Mesenchymal stem cell (in vitro differentiated cells and primary cell): ENCODE measurements around the gene DDX11.
"Not testable (repeated sequence)": the region's sequence is repeated elsewhere in the genome, so short reads cannot be mapped to it uniquely, and the experiment has no call there.

ENCODE experiments used
- DNase-seq: peaks from one replicate; pipeline ENCODE4 v3.0.0-alpha.2; 2013
- H2AFZ ChIP-seq: one replicate; pipeline ENCODE4 v1.6.1; 2013; ENCODE audit warnings: low read depth, mild to moderate bottlenecking, control low read depth, inconsistent platforms, low read length, moderate library complexity
- H2AK5ac ChIP-seq: 2 replicates; pipeline ENCODE4 v1.6.1; 2013; ENCODE audit warnings: low read length, moderate library complexity, mild to moderate bottlenecking, inconsistent platforms; ENCODE audit not compliant: severe bottlenecking
- H2BK120ac ChIP-seq: one replicate; pipeline ENCODE4 v1.6.1; 2013; ENCODE audit warnings: low read depth, mild to moderate bottlenecking, inconsistent platforms, low read length, moderate library complexity
- H2BK12ac ChIP-seq, 2 experiments: one replicate each; pipeline ENCODE4 v1.6.1; 2013; ENCODE audit warnings: inconsistent platforms in 2 of 2, low read length in 2 of 2, mild to moderate bottlenecking in 2 of 2, moderate library complexity in 2 of 2, control low read depth in 1 of 2
- H2BK15ac ChIP-seq: one replicate; pipeline ENCODE4 v1.6.1; 2013; ENCODE audit warnings: mild to moderate bottlenecking, low read depth, inconsistent platforms; ENCODE audit not compliant: poor library complexity, severe bottlenecking
- H2BK5ac ChIP-seq: 2 replicates; pipeline ENCODE4 v1.6.1; 2013; ENCODE audit warnings: low read depth, mild to moderate bottlenecking, low read length, control low read depth, inconsistent platforms; ENCODE audit not compliant: poor library complexity, severe bottlenecking
- H3K14ac ChIP-seq, 2 experiments: one replicate each; pipeline ENCODE4 v1.6.1; 2013; ENCODE audit warnings: inconsistent platforms in 2 of 2, low read length in 2 of 2, control low read depth in 1 of 2, mild to moderate bottlenecking in 1 of 2, moderate library complexity in 1 of 2
- H3K18ac ChIP-seq, 2 experiments: one replicate each; pipeline ENCODE4 v1.6.1; 2013; ENCODE audit warnings: inconsistent platforms in 2 of 2, low read length in 2 of 2, control low read depth in 1 of 2, low read depth in 1 of 2, mild to moderate bottlenecking in 1 of 2
- H3K23ac ChIP-seq, 2 experiments: one replicate each; pipeline ENCODE4 v1.6.1; 2013; ENCODE audit warnings: inconsistent platforms in 2 of 2, low read length in 2 of 2, mild to moderate bottlenecking in 2 of 2, moderate library complexity in 2 of 2, control low read depth in 1 of 2
- H3K27ac ChIP-seq: 2 replicates; pipeline ENCODE4 v1.5.1; 2013; ENCODE audit warnings: mild to moderate bottlenecking, moderate library complexity, low read length, control low read depth, inconsistent platforms; ENCODE audit not compliant: poor library complexity, severe bottlenecking
- H3K27me3 ChIP-seq, 2 experiments: 2 replicates each; pipeline versions ENCODE4 v1.6.1 to v1.7.0; 2013; ENCODE audit warnings: low read length in 2 of 2, mild to moderate bottlenecking in 2 of 2, moderate library complexity in 2 of 2, control low read depth in 1 of 2, inconsistent platforms in 1 of 2; ENCODE audit not compliant: control insufficient read depth in 1 of 2, insufficient read depth in 1 of 2
- H3K36me3 ChIP-seq, 2 experiments: 2 replicates each; pipeline versions ENCODE4 v1.6.1 to v1.7.0; 2013; ENCODE audit warnings: low read length in 2 of 2, control low read depth in 1 of 2, inconsistent platforms in 1 of 2, low read depth in 1 of 2, mild to moderate bottlenecking in 1 of 2; ENCODE audit not compliant: insufficient read depth in 2 of 2, control insufficient read depth in 1 of 2
- H3K4ac ChIP-seq, 2 experiments: one replicate each; pipeline ENCODE4 v1.6.1; 2013; ENCODE audit warnings: inconsistent platforms in 2 of 2, low read length in 2 of 2, mild to moderate bottlenecking in 2 of 2, moderate library complexity in 2 of 2, control low read depth in 1 of 2, low read depth in 1 of 2
- H3K4me1 ChIP-seq: 2 replicates; pipeline ENCODE4 v1.6.1; 2013; ENCODE audit warnings: low read depth, low read length, control low read depth; ENCODE audit not compliant: control insufficient read depth, insufficient read depth
- H3K4me2 ChIP-seq: 2 replicates; pipeline ENCODE4 v1.6.1; 2013; ENCODE audit warnings: low read length, mild to moderate bottlenecking, inconsistent platforms; ENCODE audit not compliant: poor library complexity, severe bottlenecking
- H3K4me3 ChIP-seq, 2 experiments: 2 replicates each; pipeline versions ENCODE4 v1.5.1 to v1.7.0; 2013; ENCODE audit warnings: low read length in 2 of 2, mild to moderate bottlenecking in 2 of 2, control low read depth in 1 of 2, low read depth in 1 of 2; ENCODE audit not compliant: insufficient read depth in 1 of 2
- H3K79me1 ChIP-seq: replicated peaks from 2 replicates; pipeline ENCODE4 v1.6.1; 2013; ENCODE audit warnings: mild to moderate bottlenecking, control low read depth, low read length, inconsistent platforms; ENCODE audit not compliant: poor library complexity, severe bottlenecking
- H3K9ac ChIP-seq: 2 replicates; pipeline ENCODE4 v1.7.0; 2013; ENCODE audit warnings: mild to moderate bottlenecking, low read length, moderate library complexity
- H3K9me3 ChIP-seq: 2 replicates; pipeline ENCODE4 v1.7.0; 2013; ENCODE audit warnings: mild to moderate bottlenecking, low read length; ENCODE audit not compliant: control insufficient read depth
- H4K8ac ChIP-seq: one replicate; pipeline ENCODE4 v1.6.1; 2013; ENCODE audit warnings: inconsistent platforms, mild to moderate bottlenecking, low read length, moderate library complexity
- H4K91ac ChIP-seq: one replicate; pipeline ENCODE4 v1.6.1; 2013; ENCODE audit warnings: mild to moderate bottlenecking, low read length, inconsistent platforms
- WGBS: methylation state at CpG from one replicate; pipeline ENCODE4 v1.1.7; 2013; ENCODE audit warnings: mixed read lengths; 5-methylcytosine and 5-hydroxymethylcytosine counted together

DDX11 gene

DNA sequence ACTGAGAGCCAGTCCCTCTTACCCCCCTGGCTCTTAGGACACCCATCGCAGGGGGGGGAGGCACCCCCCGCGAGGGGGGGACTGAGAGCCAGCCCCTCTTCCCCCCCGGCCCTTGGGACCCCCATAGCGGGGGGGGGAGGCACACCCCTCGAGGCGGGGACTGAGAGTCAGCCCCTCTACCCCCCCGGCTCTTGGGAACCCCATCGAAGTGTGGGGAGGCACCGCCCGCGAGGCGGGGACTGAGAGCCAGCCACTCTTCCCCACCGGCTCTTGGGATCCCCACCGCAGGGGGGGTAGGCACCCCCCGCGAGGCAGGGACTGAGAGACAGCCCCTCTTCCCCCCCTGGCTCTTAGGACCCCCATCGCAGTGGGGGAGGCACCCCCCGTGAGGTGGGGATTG is 48.8 kb downstream of the DDX11 start:
- WGBS: 77% methylated on average over 6 of the region's 19 CpGs
- Histone ChIP-seq H3K4me2 (no peak overlapping the region), H3K36me3 (no peaks in the 10 kb centered on the region)

DNA sequence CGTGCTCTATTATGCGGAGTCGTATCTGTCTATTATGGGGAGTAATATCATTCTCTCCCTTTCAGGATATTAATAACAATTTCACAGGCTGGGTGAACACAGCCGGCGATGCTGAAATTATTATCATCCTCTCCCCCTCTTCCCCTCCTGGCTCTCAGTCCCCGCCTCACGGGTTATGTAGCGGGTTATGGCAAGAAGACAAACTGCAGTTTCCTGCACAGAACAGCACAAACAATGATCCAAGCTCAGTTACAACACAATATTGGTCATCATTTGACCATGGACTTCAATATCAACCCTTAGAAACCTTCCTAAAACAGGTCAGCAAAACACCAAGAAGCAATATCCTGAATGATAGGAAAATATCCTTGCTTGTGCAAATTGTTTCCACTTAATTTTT is 50.5 kb downstream of the DDX11 start:
- 89% methylated on average over 5 of the region's 8 CpGs for WGBS
- H2BK120ac ChIP-seq, H2AK5ac ChIP-seq, H3K27ac ChIP-seq, H3K36me3 ChIP-seq, H3K4ac ChIP-seq, H2AFZ ChIP-seq, H3K23ac ChIP-seq, H2BK15ac ChIP-seq, H3K4me2 ChIP-seq, H4K91ac ChIP-seq, H2BK12ac ChIP-seq, H3K9me3 ChIP-seq, H3K79me1 ChIP-seq, H3K14ac ChIP-seq, DNase-seq, H2BK5ac ChIP-seq, H4K8ac ChIP-seq, H3K9ac ChIP-seq, H3K4me3 ChIP-seq, H3K18ac ChIP-seq: not testable (repeated sequence)
- H3K4me1 ChIP-seq: peaks cover 13% of the 10 kb centered on the region
- peaks cover 2 to 16% of the 10 kb centered on the region in 2 experiments for H3K27me3 ChIP-seq

More for the DNA sequence above, 48.8 kb downstream of the DDX11 start:
- no peaks in the 10 kb centered on the region for H3K9me3 ChIP-seq
- no peak overlapping the region for H2BK120ac ChIP-seq
- H3K4me3 ChIP-seq: no peak overlapping the region
- H3K4me1 ChIP-seq: peaks cover 28% of the 10 kb centered on the region
- DNase-seq: no peak
- H2AK5ac ChIP-seq: no peak overlapping the region
- no peak overlapping the region for H3K27ac ChIP-seq
- H3K79me1 ChIP-seq: no peaks in the 10 kb centered on the region
- H3K27me3 ChIP-seq: peaks cover 17 to 33% of the 10 kb centered on the region in 2 experiments
- no peak overlapping the region for H3K14ac ChIP-seq
- no peak overlapping the region for H3K9ac ChIP-seq
- no peak overlapping the region for H3K23ac ChIP-seq
- no peak overlapping the region for H4K8ac ChIP-seq
- H3K18ac ChIP-seq: no peak overlapping the region
- no peak overlapping the region for H2BK15ac ChIP-seq
- H2BK12ac ChIP-seq: no peak overlapping the region
- H3K4ac ChIP-seq: no peak overlapping the region
- H2AFZ ChIP-seq: no peak overlapping the region
- H2BK5ac ChIP-seq: no peak overlapping the region
- no peak overlapping the region for H4K91ac ChIP-seq

DNA sequence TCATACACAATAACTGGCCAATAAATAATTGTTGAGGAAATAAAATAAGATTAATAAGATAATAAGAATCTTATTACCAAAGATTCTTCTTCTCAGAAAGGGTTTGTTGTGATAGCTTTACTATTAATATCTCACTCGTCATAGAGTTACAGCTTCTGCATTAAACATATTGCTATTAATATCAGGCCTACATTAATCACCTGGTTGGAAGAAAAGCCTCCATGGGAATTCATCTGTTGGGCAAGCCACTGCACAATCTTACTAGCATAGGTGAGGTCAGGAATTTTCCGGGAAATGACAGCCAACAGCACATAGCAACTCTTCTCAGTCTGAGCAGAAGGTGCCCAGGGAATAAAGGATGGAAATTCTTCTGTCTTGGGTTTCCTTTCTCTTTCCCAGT is 51.5 kb downstream of the DDX11 start:
- not testable (repeated sequence) for H3K36me3 ChIP-seq, H3K4me3 ChIP-seq, H4K8ac ChIP-seq, H3K4me1 ChIP-seq, H3K4me2 ChIP-seq, H4K91ac ChIP-seq, H2AFZ ChIP-seq, H3K18ac ChIP-seq, H2BK5ac ChIP-seq, H3K9me3 ChIP-seq, H2AK5ac ChIP-seq, H2BK120ac ChIP-seq, H3K79me1 ChIP-seq, H2BK12ac ChIP-seq, H3K27me3 ChIP-seq, H3K14ac ChIP-seq, H3K27ac ChIP-seq, H3K23ac ChIP-seq, H2BK15ac ChIP-seq, H3K9ac ChIP-seq, H3K4ac ChIP-seq, DNase-seq
- no CpG with 5 or more reads among the region's 2 CpGs for WGBS

DNA sequence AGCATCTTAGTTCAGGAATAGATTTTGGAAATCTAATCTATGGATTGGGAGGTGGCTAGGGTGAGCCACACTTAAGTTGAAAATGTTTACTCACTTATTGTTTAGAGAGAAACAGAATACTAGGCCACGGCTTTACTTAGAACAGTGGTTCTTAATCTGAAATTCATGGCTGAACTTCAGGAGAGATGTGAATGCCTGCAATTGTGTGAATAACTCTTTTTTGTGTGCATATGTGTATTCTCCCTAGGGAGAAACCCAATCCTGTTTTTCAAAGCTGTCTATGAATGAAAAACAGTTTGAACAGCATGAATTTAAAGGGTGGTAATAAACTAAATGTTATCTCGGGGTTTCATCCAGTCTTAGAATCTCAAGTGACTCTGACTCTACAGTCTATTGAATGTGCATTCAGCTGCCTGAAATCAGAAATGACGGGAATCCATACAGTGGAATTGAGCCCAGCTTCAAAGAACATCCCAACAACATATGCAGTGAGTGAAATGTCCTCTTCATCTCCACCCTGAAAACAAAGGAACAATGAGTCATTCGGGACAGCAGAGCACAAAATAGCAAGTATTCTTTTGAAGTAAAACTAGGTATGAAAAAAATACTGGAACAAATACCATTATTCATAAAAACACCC is 53.7 kb downstream of the DDX11 start:
- not testable (repeated sequence) for H2BK120ac ChIP-seq, H3K4me1 ChIP-seq, H4K8ac ChIP-seq, H2AK5ac ChIP-seq, H2BK15ac ChIP-seq, H3K9ac ChIP-seq, H3K79me1 ChIP-seq, H3K23ac ChIP-seq, H2BK12ac ChIP-seq, H3K36me3 ChIP-seq, H2AFZ ChIP-seq, DNase-seq, H2BK5ac ChIP-seq, H3K9me3 ChIP-seq, H3K27ac ChIP-seq, H3K14ac ChIP-seq, H3K27me3 ChIP-seq, H3K4me2 ChIP-seq, H3K18ac ChIP-seq, H3K4ac ChIP-seq, H3K4me3 ChIP-seq, H4K91ac ChIP-seq
- no CpG with 5 or more reads among the region's 4 CpGs for WGBS
